HFF-Myc (cell line): Measurements from ENCODE around the gene GALNT11.
"Not testable (repeated sequence)": the region's sequence is repeated elsewhere in the genome, so short reads cannot be mapped to it uniquely, and the experiment has no call there.

ENCODE experiments used
- DNase-seq: peaks from one replicate; pipeline ENCODE4 v3.0.0-alpha.2; 2011; ENCODE audit warnings: low read depth; ENCODE audit errors: extremely low read depth
- H3K4me3 ChIP-seq: replicated peaks from 2 replicates; pipeline ENCODE4 v1.5.1; 2011; ENCODE audit warnings: low read depth, mild to moderate bottlenecking, control low read depth, low read length
- TF ChIP-seq, protein P1 (sequence below): IDR thresholded peaks from 2 replicates; pipeline ENCODE4 v1.5.1; 2012; ENCODE audit warnings: mild to moderate bottlenecking, low read depth, low read length, control low read depth; ENCODE audit errors: missing control alignments

Gene GALNT11

DNA sequence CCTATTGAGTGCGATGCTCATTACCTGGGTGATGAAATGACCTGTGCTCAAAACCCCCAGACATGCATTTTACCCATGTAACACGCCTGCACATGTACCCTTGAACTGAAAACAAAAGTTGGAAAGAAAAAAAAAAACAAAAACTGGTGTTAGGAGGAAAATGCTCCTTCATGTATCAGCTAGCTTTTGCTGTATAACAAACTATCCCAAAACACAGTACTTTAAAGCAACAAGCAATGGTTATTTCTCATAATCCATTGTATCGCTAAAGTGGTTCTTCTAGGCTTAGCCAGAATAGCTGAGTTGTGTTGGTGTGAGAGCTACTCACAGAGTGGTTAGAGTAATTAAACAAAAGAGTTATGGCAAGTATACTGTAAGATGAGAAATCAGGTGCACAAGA, 12.2 kb upstream of the GALNT11 start:
- no peak for DNase-seq
- TF ChIP-seq, protein P1, sequence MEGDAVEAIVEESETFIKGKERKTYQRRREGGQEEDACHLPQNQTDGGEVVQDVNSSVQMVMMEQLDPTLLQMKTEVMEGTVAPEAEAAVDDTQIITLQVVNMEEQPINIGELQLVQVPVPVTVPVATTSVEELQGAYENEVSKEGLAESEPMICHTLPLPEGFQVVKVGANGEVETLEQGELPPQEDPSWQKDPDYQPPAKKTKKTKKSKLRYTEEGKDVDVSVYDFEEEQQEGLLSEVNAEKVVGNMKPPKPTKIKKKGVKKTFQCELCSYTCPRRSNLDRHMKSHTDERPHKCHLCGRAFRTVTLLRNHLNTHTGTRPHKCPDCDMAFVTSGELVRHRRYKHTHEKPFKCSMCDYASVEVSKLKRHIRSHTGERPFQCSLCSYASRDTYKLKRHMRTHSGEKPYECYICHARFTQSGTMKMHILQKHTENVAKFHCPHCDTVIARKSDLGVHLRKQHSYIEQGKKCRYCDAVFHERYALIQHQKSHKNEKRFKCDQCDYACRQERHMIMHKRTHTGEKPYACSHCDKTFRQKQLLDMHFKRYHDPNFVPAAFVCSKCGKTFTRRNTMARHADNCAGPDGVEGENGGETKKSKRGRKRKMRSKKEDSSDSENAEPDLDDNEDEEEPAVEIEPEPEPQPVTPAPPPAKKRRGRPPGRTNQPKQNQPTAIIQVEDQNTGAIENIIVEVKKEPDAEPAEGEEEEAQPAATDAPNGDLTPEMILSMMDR = no peak
- no peak overlapping the region for H3K4me3 ChIP-seq

DNA sequence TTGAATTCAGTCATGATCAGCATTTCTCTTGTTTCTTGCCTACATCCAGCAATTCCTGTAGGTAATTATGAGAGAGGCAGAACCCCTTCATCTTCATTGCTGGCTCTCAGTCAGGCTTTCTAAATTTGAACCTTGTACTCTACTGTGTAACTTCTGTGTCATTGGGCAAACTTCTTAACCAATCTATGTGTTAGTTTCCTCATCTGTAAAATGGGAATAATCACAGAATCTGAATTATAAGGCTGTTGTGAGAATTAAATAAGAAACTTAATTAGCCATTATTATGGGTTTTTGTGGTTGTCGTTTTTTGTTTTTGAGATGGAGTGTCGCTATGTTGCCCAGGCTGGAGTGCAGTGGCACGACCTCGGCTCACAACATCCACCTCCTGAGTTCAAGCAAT, 11.5 kb upstream of the GALNT11 start:
- TF ChIP-seq, protein P1 = no peak
- DNase-seq = no peak
- no peak overlapping the region for H3K4me3 ChIP-seq

DNA sequence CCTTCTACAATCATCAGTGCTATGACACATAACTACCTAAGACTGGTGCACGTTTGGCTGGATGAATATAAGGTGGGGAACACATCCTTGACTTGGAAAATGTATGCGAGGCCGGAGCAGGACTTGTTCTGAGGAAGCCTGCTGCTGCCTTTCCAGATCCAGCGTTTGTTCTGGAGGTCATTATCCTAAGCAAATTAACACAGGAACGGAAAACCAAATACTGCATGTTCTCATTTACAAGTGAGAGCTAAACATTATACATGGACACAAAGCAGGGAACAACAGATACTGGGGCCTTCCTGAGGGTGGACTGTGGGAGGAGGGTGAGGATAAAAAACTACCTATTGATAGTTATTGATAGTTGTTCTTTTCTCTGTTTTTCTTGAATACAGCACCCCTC, 10.8 kb upstream of the GALNT11 start:
- no peak overlapping the region for H3K4me3 ChIP-seq
- DNase-seq = no peak
- TF ChIP-seq, protein P1 = no peak

GRCh38 chr7:152015600-152015999, 9.9 kb upstream of the GALNT11 start:
- TF ChIP-seq, protein P1 = no peak
- H3K4me3 ChIP-seq = no peak overlapping the region
- no peak for DNase-seq

DNA sequence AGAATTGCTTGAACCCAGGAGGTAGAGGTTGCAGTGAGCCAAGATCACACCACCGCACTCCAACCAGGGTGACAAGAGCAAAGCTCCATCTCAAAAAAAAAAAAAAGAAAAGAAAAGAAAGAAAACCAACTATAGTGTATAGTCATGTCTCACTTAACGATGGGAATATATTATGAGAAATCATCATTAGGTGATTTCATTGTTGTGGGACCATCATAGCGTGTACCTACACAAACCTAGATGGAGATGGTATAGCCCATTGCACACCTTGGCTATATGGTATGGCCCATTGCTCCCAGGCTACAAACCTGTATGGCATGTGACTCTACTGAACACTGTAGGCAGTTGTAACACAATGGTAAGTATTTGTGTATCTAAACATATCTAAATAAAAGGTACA, 8.5 kb upstream of the GALNT11 start:
- no peak for DNase-seq
- H3K4me3 ChIP-seq = no peak overlapping the region
- TF ChIP-seq, protein P1 = no peak

DNA sequence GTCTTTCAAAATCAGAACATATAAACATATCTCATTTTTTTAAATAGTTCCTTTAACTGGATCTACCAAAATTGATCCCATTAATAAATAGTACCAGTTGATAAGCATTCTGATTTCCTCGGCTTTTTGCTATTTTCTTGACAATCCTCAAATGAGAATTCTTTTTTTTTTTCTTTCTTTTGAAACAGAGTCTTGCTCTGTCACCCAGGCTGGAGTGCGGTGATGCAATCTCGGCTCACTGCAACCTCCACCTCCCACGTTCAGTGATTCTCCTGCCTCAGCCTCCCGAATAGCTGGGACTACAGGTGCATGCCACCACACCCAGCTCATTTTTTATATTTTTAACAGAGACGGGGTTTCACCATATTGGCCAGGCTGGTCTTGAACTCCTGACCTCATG, 7.8 kb upstream of the GALNT11 start:
- DNase-seq = not testable (repeated sequence)

DNA sequence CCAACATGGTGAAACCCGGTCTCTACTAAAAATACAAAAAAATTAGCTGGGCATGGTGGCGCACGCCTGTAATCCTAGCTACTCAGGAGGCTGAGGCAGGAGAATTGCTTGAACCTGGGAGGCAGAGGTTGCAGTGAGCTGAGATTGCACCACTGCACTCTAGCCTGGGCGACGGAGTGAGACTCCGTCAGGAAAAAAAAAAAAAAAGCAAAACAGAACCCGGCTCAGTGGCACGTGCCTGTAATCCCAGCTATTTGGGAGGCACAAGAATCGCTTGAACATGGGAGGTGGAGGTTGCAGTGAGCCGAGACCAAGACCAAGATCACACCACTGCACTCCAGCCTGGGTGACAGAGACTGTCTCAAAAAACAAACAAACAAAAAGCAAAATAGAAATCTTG, 3.7 kb upstream of the GALNT11 start:
- not testable (repeated sequence) for DNase-seq, H3K4me3 ChIP-seq

More for the DNA sequence above, 7.8 kb upstream of the GALNT11 start:
- not testable (repeated sequence) for H3K4me3 ChIP-seq

DNA sequence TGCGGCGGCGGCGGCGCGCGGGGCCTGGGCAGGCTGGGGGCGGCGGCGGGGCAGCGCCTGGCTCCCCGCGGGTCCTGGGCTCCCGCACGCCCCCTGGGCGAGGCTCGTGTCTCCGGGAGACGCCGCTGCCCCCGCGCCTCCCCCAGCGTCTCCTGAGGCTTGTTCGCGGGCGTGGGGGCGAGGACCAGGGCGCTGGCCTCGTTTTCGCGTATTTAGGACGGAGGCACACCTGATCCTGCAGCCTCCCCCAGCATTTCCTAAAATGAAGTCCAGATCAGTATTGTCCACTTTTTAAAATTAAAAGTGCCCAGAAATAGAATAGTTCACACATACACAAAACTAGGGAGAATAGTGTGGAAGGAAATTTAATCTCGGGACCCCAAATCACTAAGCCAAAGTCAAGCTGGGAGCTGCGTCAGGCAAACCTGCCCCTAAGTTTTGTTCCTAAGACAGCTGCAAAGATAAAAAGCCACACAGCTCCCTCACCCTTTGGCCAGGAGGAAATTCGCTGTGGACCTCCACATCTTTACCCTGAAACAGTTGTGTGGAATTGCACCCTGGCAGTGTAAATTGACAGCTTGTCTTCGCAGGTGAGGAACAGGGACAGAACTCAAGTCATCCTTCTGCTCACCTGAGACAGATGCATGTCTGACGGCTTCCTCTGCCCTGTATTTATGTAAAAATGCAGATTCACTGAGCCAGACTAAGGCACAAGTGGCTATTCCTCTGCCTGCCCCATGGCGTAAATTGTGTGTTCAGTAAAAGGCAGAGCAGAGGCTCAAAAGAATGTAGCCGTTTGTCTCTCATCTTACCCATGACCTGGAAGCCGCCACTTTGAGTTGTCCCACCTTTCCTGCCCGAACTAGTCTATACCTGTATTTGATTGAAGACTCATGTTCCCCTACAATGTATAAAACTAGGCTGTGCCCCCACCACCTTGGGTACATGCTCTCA, 740 bp downstream of the GALNT11 start:
- no peak for DNase-seq
- peak overlapping the region; percentile 57 for H3K4me3 ChIP-seq
- TF ChIP-seq, protein P1 = peak; percentile 1

DNA sequence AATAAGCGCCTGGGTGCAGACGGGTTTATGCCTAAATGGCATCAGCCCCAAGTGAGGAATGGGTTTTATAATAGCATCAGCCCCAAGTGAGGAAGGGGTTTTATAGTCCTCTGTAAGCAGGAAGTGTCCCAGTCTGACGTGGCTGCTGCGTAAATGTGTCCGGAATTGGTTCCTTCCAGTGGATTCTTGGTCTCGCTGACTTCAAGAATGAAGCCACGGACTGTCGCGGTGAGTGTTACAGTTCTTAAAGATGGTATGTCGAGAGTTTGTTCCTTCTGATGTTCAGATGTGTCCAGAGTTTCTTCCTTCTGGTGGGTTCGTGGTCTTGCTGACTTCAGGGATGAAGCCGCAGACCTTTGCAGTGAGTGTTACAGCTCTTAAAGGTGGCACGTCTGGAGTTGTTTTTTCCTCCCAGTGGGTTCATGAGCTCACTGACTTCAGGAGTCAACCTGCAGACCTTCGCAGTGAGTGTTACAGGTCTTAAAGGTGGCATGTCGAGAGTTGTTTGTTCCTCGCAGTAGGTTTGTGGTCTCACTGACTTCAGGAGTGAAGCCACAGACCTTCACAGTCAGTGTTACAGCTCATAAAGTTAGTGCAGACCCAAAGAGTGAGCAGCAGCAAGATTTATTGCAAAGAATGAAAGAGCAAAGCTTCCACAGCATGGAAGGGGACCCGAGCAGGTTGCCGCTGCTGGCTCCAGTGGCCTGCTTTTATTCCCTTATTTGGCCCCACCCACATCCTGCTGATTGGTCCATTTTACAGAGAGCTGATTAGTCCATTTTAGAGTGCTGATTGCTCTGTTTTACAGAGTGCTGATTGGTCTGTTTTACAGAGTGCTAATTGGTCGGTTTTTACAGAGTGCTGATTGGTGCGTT, 2.3 kb downstream of the GALNT11 start:
- not testable (repeated sequence) for DNase-seq, H3K4me3 ChIP-seq
